Measurements from ENCODE around the gene NT5C2.

DNA sequence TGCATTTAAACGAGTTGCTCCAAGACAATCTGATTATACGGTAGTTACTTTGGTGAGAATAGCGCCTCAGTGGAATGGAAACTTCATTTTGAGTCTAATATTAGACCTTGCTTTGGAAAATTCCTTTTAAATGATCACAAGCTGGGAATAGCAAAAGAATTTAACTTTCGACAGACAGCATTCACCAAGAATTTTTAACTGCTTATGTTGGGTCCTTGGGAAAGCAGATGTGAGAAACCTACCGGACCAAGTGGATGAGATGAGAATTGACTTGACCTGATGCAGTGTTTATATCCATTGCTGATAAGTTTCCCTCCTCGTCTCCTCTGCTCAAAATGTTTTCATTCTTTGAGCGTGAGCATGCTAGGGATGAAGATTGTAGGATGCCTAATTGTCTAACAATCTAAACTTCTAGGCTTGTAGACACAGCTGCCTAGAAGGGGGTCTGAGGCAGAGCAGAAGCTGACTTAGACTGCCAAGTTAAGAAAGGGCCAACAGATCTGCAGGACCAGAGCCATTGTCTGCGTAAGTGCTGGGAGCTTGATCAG lies 148.1 kb downstream of the NT5C2 start:
- TF ChIP-seq POLR2A (IDR thresholded peaks at IDR 0.05; ENCODE audit: low read length) (no peak), GATA1 (IDR thresholded peaks at IDR 0.05; ENCODE audit: low read depth, low read length) (no peak)
